Mammary epithelial cell (primary cell): Measurements from ENCODE around the gene PRR22.

Experiments used
- EZH2 ChIP-seq: IDR thresholded peaks from 2 replicates; pipeline ENCODE4 v1.6.1; 2012; ENCODE audit warnings: low read length, inconsistent platforms, borderline replicate concordance
- TF ChIP-seq, protein P1 (sequence below), 2 donors: IDR thresholded peaks in 1 of 2; conservative IDR thresholded peaks in 1 of 2; 2 replicates each; pipeline ENCODE4 v1.5.1; 2011 to 2012; ENCODE audit warnings: inconsistent platforms in 2 of 2, low read length in 2 of 2, mild to moderate bottlenecking in 2 of 2, control low read depth in 1 of 2, low read depth in 1 of 2; ENCODE audit not compliant: insufficient read depth in 1 of 2; ENCODE audit errors: extremely low read depth in 1 of 2

DNA sequence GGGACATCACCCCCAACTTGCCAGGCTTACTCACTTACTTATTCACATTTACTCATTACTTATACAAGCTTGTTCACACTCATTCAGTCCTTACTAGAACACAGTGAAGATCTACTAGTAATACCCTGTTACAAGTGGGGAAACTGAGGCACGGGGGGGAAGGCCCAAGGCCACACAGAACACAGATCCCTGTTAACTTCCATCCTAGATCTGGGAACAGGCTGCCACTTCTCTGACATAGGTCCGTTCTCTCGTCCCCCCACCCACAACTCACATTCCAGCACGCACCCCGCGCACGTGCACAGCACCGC lies 18.9 kb upstream of the PRR22 start:
- TF ChIP-seq, protein P1, sequence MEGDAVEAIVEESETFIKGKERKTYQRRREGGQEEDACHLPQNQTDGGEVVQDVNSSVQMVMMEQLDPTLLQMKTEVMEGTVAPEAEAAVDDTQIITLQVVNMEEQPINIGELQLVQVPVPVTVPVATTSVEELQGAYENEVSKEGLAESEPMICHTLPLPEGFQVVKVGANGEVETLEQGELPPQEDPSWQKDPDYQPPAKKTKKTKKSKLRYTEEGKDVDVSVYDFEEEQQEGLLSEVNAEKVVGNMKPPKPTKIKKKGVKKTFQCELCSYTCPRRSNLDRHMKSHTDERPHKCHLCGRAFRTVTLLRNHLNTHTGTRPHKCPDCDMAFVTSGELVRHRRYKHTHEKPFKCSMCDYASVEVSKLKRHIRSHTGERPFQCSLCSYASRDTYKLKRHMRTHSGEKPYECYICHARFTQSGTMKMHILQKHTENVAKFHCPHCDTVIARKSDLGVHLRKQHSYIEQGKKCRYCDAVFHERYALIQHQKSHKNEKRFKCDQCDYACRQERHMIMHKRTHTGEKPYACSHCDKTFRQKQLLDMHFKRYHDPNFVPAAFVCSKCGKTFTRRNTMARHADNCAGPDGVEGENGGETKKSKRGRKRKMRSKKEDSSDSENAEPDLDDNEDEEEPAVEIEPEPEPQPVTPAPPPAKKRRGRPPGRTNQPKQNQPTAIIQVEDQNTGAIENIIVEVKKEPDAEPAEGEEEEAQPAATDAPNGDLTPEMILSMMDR (conservative IDR thresholded peaks at IDR 0.05 in 1 of 2, IDR thresholded peaks at IDR 0.05 in 1 of 2; ENCODE audit: extremely low read depth in 1 of 2, insufficient read depth in 1 of 2, low read depth in 1 of 2, low read length in 2 of 2) = no peak
- no peak for TF ChIP-seq EZH2
